HG02763 (cell line): ENCODE results near the gene AUTS2.
A peak's percentile ranks its signal among the peaks of the same experiment; 100 is the strongest.

Source experiments
- ATAC-seq: cut with Tn5 transposase; IDR thresholded peaks from one replicate; pipeline ENCODE4 v1.9.1; 2021; ENCODE audit warnings: mild to moderate bottlenecking, moderate library complexity; ENCODE audit not compliant: unreplicated experiment

AUTS2 gene

GRCh38 chr7:69622014-69622835 lies 23.9 kb downstream of the AUTS2 start:
- ATAC-seq: no peak

- ATAC-seq: no peak
Observed at GRCh38 chr7:69622960-69623359, 24.7 kb downstream of the AUTS2 start.

GRCh38 chr7:69624435-69625230 lies 26.4 kb downstream of the AUTS2 start:
- no peak for ATAC-seq

DNA sequence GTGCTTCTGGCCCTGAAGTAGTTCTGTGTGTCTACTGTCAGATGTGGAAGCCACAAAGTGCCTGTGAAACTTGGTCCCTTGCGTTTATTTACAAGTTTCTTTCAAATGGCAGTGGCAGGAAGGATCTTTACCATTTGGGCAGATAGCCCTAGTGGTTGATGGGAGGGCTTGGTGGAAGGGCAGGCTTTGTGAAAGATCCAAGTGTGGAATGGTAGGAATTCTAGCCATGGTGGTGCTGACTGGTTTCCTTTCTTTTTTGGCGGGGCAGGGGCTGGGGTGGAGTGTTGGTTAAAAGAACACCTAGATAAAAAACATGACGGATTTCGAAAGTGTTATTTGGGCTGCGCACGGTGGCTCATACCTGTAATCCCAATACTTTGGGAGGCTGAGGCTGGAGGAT lies 27.0 kb downstream of the AUTS2 start:
- ATAC-seq: no peak

DNA sequence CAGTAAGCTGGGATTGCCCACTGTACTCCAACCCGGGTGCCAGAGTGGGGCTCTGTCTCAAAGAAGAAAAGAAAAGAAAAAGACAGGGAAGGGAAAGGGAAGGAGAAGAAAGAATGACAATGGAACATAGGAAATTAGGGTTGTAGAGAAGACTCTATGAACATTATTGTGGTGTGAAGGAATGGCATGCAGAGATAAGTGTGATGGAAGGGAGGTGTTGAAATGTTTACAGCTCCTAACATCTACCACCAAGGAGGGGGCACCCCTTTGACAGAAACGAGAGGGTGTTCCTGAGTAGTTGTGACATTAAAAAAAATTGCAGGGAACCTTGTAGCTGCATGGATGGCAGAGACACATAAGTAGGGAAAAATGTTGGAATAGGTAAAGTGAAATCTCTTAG lies 27.5 kb downstream of the AUTS2 start:
- ATAC-seq: no peak

GRCh38 chr7:69630292-69630691 lies 32.0 kb downstream of the AUTS2 start:
- ATAC-seq: no peak

DNA sequence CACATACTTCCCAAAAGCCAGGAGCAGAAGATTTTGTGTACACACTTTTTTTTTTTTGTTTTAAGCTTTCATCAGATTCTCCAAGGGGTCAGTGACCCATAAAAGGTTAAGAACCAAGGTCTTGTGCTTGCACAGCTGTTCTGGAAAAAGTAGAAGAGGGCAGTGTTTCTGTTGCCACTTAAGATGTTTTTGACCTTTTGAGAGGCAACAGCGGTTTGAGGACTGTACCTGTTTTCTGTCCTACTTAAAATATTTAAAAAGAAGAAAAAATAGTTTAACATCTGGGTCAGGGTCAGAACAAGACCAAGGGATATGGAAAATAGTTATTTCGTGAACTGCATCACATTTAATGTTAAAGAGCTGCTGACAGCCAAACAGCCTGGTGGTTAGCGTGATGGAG lies 32.9 kb downstream of the AUTS2 start:
- ATAC-seq: no peak

- ATAC-seq: no peak
Observed at GRCh38 chr7:69632280-69632679, 34.0 kb downstream of the AUTS2 start.

DNA sequence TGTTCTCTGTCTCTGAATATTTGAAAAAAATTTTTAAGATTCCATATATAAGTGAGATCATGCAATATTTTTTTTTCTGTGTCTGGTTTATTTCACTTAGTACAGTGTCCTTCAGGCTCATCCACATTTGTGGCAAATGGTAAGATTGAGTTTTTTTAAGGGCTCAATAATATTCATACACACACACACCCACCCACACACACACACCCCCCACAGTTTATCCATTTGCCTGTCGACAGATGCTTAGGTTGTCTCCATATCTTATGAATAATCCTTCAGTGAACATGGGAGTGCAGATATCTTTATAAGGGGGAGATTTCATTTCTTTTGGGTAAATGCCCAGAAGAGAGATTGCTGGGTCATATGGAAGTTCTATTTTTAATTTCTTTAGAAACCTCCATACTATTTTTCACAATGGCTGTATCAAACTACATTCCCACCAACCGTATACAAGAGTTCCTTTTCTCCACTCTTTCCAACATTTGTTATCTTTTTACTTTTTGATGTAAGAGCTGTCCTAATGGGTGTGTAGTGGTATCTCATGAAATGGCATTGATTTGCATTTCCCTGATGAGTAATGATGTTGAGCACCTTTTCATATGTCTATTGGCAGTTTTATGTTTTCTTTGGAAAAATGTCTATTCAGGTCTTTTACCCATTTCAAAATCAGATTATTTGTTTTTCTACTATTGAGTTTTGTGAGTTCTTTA lies 35.0 kb downstream of the AUTS2 start:
- no peak for ATAC-seq

- no peak for ATAC-seq
Observed at GRCh38 chr7:69635555-69636185, 37.4 kb downstream of the AUTS2 start.

DNA sequence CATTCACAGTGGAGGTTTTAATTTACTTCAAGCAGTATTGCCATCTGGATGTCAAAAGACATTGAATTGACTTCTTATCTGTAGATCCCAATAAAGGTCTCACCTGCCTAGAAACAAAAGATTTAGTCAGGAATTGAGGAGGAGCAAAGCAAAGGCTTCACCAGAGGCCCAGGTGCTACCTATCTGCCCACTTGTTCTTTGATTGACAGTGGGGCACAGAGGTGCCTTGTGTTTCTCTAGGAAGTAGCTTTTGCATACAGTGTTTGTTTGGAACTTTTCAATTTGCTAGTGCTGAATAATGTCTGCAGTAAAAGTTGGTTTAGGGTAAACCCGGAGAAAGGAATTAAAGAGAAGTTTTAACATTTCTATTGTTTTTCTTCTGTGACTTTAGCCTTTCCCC lies 40.4 kb downstream of the AUTS2 start:
- ATAC-seq: no peak

DNA sequence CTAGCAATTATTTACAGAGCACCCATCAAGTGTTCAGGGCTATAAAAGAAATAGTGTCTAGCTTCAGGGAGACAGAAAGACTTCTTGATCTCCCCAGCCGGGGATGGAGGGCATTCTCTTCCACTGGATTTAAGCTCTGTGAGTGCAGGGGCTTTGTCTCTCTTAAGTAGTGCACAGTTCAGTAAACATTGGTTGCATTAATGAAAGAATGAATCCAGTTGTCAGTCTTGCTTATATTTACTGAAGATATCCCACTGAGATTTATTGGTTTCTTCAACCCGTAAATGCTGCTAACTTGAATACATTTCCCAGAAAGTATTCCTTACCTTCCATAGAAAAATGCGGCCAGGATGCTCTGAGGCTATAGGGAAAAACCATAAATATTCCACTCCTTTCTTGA lies 41.9 kb downstream of the AUTS2 start:
- no peak for ATAC-seq

DNA sequence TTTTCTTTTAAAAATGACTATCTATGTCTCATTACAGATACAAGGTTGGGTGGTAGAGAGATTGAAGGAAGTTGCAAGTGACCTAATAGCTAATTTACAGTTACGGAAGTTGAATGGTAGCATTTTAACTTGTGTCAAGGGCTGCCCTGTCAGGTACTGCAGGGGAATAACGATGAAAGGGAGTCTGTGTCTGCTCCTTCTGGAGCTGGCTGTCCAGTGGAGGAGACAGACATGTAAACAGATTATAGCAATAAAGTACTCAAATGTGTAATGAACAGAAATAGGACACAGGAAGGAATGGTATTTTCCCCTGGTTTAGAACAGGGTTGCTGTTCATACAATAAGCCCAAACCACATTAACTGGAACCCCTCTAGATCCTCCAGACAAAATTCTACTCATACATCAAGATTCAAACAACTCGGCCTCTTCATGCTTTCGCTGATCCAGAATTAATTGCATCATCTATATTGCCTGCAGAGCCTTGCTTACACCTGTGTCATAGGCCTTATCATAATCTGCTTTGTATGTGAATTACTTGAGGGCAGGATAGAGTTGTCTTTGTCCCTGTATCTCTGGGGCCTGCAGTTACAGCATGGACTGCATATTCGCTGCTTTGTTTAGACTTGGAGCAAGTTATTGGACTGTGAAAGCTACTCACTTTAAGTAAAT lies 42.8 kb downstream of the AUTS2 start:
- no peak for ATAC-seq

DNA sequence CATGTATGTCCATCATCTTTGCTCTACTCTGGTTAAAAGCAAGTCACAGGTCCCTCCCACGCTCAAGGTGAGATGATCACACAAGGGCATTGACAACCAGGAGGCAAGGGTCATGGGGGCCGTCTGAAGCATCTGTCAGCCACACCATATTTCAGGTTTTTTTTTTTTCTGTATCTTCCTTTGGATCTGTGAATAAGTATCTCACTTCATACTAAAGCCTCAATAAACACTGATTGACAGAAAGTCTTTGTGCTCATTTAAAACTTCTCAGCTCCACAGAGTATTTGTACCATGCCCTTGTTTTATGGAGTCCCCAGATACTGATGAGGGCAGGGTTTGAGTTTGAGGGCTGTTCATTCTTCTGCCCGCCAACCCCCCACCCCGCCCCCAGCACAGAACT lies 45.0 kb downstream of the AUTS2 start:
- ATAC-seq: no peak

GRCh38 chr7:69643708-69644445 lies 45.6 kb downstream of the AUTS2 start:
- ATAC-seq: no peak

DNA sequence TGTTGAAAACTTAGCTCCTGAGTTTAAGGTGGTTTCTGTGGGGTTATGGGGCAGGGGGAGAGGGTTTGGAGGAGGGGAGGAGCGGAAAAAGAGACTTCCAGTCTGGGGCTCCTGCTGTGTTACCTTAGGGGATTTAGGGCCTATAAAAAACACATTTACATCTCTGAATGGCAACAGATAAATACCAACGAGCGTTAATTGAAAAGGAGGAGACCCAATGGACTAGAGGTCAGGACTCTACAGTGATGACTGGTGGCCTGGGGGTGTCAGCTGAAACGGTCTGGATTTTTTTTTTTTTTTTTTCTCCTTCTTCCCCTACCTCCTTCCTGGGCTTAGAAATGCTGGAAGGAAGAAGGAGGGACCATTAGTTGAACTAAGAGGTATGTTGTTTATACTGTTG lies 47.4 kb downstream of the AUTS2 start:
- ATAC-seq: no peak

GRCh38 chr7:69651101-69651590 lies 52.9 kb downstream of the AUTS2 start:
- peak; percentile 69 for ATAC-seq

DNA sequence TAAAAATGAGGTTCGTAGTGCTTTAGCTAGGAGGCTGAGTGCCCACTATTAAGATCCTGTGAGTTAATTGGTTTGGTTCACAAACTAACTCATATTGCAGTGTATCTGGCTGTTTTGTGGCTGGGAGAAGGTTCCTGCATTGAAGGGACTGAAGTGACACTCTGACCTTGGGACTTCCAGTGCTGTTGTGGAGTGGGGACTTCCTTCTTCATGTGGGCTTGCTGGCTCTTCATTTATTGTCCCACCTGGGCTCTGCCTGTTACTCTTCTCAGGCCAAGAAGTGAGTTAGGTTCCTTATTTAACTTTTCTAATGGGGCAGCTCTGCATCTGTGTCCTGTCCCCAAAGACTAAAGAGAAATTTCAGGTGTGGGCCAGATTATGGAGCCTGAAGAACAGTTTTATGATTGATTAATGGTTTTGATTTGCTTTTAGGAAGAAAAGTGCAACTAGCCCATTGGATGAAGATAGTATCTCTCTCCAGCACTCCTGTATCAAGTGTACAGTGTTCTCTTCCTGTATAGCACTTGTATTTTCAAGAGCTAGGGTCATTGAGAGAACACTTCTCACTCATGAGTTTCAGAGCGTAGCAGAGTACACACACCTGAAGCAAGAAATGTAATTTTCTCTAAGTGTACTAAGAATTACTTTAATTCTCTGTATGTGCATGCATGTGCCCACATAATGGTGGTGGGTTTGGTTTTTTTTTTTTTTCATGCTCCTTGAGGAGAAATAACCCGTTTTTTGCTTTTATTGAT lies 54.8 kb downstream of the AUTS2 start:
- no peak for ATAC-seq

GRCh38 chr7:69653806-69654205 lies 55.5 kb downstream of the AUTS2 start:
- ATAC-seq: no peak
